ENCODE measurements around the gene KRIT1.

KRIT1 gene

DNA sequence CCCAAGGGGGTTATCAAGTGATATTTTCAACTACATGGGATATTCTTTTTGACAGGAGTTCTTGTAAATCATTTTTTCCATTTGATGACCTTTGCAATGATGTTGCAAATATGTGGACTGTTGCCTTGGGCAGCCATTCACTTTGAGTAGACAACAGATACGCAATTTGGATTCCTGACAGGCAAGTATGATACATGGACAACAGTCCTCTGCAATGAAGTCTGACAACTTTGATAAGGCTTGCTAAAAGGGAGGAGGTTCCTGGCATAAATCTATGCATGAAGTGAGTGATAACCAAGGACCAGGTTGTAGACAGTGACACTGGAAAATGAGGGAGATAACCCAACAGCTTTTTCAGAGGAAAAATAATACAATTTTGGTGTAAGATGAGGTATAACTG lies 84.4 kb downstream of the KRIT1 start:
- TF ChIP-seq, protein P1, sequence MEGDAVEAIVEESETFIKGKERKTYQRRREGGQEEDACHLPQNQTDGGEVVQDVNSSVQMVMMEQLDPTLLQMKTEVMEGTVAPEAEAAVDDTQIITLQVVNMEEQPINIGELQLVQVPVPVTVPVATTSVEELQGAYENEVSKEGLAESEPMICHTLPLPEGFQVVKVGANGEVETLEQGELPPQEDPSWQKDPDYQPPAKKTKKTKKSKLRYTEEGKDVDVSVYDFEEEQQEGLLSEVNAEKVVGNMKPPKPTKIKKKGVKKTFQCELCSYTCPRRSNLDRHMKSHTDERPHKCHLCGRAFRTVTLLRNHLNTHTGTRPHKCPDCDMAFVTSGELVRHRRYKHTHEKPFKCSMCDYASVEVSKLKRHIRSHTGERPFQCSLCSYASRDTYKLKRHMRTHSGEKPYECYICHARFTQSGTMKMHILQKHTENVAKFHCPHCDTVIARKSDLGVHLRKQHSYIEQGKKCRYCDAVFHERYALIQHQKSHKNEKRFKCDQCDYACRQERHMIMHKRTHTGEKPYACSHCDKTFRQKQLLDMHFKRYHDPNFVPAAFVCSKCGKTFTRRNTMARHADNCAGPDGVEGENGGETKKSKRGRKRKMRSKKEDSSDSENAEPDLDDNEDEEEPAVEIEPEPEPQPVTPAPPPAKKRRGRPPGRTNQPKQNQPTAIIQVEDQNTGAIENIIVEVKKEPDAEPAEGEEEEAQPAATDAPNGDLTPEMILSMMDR (conservative IDR thresholded peaks at IDR 0.05): no peak
- no peak for TF ChIP-seq ZFX (IDR thresholded peaks at IDR 0.05)
- no peak overlapping the region for H3K27ac ChIP-seq

DNA sequence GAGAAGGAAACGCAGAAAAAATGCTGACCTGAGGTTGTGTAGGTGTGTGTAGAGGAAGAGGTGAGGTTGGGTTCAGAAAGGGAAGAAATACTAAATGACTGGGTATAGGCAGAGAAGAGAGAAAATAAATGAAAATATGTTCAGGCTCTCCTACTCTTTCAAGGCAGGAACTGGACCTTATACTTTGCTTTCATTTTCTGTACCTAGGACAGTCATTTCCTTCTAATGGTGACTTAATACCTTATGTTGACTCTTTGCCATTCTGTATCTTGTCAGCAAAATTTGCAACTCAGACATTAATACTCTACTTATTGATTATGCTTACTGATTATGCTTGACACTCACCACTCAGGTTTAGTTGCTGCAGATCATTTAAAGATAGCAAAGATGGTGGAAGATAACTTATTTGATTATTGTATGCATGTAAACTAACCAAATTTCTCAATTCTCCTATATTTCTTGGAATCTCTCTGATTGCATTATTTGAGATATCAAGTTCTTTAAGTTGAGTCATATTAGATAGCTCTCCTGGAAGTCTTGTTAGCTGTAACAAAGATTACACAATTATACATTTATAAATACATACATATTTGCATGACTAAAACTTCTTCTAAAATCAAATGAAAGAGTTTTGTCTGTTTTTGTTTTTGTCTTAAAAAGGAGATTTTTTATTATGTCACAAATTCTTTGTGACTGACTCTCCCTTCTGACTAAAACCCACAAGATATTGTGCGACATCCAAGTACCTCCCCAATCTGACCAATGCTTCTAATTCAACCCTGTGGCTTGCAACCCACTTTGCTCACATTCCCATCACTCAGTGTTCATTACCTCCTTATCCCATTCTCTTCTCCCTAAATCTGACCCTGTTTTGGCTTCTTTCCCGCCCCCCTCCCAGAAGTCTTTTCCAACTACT lies 86.8 kb downstream of the KRIT1 start:
- no peak overlapping the region for H3K27ac ChIP-seq
- no peak for TF ChIP-seq ZFX (IDR thresholded peaks at IDR 0.05)
- TF ChIP-seq, protein P1 (conservative IDR thresholded peaks at IDR 0.05): no peak

DNA sequence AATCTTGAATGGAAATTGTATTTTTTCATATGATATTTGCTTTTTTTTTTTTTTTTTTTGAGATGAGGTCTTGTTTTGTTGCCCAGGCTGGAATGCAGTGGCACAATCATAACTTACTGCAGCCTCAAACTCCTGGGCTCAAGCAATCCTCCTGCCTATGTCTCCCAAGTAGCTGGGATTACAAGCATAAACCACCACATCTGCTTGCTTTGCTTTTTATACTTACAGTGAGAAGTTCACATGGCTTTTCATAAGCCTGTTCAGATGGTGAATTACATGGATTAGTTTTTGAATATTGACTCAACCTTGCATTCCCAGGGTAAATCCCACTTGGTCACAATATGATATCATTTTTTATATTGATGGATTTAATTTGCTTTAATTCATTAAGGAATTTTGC lies 88.7 kb downstream of the KRIT1 start:
- TF ChIP-seq, protein P1 (conservative IDR thresholded peaks at IDR 0.05): no peak
- no peak for TF ChIP-seq ZFX (IDR thresholded peaks at IDR 0.05)
- H3K27ac ChIP-seq: no peak overlapping the region

DNA sequence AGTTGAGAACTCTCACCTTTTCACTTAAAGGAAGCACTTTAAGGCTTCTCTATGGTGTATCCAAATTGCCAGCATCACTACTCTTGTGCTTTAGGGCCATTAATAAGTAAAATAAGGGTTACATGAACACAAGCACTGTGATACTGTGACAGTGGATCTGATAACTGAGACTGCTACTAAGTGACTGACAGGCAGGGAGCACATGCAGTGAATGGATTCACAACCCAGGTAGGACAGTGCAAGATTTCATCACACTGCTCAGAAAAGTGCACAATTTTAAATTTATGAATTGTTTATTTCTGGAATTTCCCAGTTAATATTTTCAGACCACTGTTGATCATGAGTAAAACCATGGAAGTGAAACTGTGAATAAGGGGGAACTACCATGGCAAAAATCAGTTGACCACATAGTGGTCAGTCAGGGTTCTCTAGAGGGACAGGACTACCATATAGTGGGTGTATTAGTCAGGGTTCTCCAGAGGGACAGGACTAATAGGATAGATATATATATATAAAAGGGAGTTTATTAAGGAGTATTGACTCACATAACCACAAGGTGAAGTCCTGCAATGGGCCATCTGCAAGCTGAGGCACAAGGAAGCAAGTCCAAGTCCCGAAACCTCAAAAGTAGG lies 90.5 kb downstream of the KRIT1 start:
- no peak overlapping the region for H3K27ac ChIP-seq
- TF ChIP-seq, protein P1 (conservative IDR thresholded peaks at IDR 0.05): no peak
- TF ChIP-seq ZFX (IDR thresholded peaks at IDR 0.05): no peak

DNA sequence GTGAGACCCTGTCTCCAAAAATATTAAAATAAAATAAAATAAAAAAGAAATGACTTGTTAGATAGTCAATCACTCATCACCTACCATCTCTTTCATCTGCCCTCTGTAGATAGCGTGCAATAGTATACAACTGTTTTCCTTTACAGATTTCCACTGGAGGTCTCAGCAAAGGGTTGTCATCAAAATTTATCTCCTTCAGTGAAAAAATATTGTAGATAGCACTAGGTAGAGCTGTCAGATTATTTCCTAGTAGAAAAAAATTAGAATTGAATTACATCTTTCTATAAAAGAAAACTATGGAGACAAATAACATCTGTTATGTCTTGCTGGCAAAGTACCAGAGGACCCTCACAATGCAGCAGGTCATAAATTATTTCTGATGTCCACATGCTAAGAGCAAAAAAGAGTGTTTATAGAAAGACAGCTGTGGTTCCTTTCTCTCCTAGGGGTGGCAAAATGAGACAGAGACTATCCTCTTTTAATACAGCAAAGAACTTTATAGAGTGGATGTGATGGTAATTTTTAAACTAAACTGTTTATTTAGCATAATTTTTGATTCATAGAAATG lies 95.2 kb downstream of the KRIT1 start:
- TF ChIP-seq, protein P1 (conservative IDR thresholded peaks at IDR 0.05): no peak
- no peak for TF ChIP-seq ZFX (IDR thresholded peaks at IDR 0.05)
- no peak overlapping the region for H3K27ac ChIP-seq

DNA sequence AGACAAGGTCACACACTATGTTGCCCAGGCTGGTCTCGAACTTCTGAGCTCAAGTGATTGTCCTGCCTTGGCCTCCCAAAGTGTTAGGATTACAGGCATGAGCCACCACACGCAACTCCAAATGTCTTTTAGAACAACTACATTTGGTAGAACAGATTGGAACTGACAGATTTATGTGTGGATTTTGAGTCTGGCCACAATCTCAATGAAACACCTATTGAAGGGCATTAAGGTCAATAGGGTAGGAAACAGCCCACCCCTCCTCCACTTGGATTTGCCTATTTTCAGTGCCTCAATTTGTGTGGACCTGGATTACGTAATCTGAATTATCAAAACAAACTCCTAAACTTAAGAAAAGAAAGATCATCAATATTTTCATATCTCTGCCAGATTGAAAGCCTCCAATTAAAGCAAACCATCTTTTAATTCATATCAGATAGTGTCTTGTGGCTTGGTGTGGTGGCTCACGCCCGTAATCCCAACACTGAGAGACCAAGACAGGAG lies 95.9 kb downstream of the KRIT1 start:
- H3K27ac ChIP-seq: no peak overlapping the region
- TF ChIP-seq ZFX (IDR thresholded peaks at IDR 0.05): no peak
- TF ChIP-seq, protein P1 (conservative IDR thresholded peaks at IDR 0.05): no peak
